GDM1 (cell line): ENCODE measurements around the gene PRKAR1B.

Source experiments
- DNase-seq: peaks from one replicate; lab custom pipeline; 2025; lab: John Stamatoyannopoulos, UW

The PRKAR1B gene

GRCh38 chr7:572416-573268, 154.4 kb downstream of the PRKAR1B start:
- no peak for DNase-seq

- no peak for DNase-seq
Measured at GRCh38 chr7:571718-572415, 155.2 kb downstream of the PRKAR1B start.

DNA sequence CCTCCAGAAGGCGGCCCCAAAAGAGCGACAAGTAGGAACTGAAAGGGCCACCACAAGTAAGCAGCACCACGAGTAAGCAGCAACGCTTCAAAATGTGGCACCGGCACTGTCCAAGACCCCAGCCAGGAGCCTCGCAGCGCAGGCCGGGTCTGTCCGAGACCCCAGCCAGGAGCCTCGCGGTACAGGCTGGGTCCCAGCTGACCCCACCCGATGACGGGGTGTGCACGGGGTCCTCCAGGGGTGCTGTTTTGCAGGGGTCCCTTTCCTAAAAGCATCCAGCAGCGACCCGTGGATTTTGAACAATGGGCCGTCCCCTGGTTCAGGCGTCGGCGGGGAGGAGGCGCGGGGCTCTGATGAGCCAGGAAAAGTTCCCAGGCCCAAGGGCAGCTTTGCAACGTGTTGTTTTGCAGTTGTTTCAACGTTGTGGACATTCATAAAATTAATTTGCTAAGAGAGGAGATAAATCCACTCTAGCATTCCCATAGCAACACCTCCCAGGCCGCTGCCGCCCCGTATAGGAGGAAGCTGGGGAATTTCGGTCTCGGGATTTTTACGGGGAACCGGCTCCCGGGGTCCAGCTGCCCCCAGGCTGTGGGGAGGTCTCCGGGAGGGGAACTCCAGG, 155.9 kb downstream of the PRKAR1B start:
- DNase-seq, result no peak

- no peak for DNase-seq
Measured at GRCh38 chr7:570801-571070, 156.3 kb downstream of the PRKAR1B start.

DNA sequence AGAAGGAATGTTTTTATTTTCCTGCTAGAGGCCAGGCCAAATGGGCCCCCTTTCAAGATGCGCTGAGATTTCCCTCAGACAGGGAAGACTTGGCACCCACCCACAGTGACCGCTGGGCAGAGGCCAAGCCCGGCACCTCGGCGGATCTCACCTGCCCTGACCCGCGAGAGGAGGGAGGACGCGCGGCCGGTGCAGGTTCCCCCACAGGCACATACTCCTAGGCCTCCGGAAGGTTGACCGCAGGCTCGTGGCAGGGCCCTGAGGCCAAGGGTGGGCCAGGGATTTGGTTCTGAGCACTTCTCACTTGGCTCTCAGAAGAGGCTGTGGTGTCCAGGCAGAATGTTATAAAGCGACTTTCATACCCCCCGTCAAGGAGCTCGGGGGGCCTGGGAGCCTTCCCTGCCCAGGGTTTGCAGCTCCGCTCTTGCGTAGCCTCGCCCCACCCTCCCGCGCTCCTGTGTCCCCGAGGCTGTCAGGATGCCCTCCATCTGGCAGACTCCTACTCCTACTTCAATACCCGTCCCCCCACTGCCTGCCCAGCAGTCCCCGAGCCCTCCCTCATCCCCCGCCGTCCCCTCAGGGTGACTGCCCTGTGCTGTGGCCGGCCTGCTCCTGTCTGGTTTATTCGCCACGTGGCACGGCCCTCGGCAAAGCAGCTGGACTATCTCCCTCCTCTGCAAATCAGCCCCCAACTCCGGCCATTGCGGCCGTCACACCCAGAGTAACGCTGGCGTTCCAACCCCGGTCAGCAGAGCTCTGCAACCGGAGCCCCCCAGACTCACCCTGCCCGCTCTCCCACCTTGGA, 156.9 kb downstream of the PRKAR1B start:
- DNase-seq, result no peak

DNA sequence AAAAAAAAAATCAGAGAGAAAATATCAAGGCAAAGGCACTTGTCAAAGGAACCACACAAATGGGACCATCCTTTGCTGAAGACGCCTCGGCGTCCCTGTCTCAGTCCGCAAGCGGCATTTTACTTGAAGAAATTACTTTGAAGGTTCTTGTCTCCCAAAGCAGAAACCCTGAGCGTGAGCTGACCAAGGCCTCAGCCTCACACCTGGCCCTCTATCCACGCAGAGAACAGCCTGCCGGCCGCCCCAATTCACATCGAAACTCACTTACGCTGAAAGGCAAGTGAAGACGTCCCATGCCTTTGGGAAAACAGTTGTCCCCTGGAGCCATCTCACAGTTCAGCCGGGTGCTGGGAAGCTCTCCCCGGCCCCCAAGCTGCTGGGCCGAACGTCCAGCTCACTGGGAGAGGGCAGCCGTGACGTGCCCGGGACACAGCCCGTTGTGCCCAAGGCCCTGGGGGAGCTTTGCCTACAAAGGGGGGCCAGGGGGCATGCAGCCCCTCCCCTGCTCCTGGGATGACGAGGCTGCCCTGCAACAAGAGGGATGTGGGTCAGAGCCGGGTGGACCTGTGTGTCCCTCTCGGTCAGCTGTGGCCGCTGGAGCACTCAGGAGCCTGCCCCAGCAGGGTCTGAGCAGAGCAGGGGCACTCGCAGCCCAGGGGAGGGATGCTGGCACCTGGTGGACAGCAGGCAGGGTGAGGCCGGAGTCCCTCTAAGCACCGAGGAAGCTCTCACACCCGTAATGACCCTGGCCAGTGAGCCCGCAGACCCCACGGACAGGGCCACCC, 157.8 kb downstream of the PRKAR1B start:
- no peak for DNase-seq

DNA sequence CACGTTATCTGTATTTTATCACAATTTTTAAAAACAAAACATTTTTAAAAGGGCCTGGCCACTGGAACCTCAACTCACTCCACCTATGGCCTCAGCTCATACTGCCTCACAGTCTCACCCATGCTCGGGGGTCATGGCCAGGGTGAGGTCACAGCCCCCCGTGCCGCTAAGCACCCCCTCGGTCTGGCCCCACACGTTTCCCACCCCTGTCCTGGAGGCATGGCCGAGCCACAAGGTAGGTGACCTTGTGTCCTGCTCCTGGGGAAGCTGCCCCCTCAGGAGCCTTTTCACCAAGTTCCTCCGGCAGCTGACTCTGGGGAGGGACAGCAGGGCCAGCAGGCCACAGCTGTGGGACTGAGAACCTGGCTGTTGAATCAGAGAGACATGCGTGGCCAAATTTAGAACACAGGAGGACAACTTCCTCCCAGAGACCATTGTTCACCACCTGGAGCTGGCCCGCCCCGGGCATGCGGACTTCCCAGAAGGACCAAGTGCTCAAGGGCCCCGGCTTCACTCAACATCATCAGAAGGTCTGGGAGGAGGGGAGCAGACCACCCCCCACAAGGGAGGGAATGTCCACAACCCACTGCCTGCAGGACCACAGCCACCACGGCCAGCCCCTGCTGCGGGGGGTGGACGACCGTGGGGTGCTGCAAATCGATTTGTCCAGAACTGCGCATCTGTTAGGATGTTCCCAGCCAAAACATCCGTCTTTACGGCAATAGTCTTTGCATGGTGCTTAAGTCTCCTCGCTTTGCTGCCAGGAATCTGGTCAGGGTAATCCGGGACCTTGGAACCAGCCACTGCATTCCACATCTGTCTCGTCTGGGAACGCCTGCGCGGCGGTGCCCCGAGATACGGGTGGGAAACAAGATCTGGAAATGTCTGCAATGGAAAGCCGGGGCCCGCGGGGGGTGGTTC, 158.8 kb downstream of the PRKAR1B start:
- no peak for DNase-seq

DNA sequence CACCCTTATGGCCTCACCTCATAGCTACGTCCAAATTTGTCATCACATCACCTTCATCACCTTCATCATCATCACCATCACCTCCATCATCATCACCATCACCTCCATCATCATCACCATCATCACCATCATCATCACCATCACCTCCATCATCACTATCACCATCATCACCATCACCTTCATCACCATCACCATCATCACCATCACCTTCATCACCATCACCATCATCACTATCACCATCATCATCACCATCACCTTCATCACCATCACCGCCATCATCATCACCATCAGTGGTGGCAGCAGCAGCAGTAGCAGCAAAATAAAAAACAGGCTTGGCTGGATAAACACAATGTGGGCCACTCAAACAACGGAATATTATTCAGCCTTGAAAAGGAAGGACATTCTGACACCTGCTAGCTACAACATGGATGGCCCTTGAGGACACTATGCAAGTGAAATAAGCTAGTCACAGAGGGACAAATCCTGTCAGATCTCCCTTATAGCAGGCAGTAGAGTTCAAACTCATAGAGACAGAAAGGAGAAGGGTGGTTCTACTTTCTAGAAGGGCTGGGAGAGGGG, 159.7 kb downstream of the PRKAR1B start:
- no peak for DNase-seq

- no peak for DNase-seq
Measured at GRCh38 chr7:566100-566499, 161.0 kb downstream of the PRKAR1B start.

DNA sequence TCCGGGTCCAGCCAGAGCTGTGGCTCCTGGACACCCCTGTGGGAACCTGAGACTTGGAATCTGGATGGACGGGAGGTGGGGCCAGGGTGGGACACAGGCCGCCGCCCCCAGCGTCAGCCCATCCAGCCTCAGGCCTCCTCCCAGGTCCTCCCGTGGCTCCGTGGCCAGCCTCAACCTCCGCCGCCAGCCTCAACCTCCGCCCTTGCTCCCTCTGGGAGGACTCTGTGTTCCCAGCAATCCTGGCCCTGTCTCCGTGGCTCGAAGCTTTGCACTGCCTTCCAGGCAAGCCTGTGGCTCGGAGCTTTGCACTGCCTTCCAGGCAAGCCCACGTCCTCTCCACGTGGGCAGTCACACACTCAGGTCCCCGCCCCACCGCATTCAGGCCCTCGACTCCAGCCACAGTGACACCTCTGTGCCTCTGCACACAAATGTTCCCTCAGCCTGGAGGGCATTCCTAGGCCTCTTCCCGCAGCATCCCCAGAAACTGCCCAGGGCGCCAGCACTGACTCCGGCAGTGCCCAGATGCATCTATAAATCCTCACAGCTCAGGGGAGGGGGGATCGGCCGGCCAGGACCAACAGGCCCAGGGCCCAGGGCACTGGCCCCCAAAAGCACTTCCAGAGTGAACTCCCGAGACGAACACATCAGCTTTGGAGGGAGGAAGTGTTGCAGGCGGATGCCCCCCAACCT, 162.8 kb downstream of the PRKAR1B start:
- no peak for DNase-seq

DNA sequence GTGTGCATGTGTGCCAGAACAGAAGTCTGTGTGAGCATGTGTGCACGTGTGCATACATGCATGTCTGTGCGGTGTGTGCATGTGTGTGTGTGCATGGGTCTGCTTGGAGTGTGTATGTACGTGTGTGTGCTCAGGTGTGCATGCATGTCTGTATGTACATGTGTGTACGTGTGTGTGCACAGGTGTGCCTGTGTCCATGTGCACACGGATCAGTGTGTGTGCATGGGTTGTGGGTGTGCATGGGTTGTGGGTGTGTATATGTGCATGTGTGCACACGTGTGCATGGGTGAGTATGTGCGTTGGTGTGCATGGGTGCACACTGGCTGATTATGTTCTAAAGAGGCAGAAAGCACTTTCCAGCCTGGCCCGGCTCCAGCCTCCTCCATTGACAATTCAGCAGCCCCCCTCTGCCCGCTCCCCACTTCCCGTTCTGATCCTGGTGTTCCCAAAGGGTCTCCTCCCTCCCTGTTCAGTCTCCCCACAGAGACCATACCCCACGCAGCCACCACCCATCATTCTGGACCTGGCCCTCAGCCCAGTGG, 163.4 kb downstream of the PRKAR1B start:
- no peak for DNase-seq

- no peak for DNase-seq
Measured at GRCh38 chr7:562789-563628, 164.1 kb downstream of the PRKAR1B start.

DNA sequence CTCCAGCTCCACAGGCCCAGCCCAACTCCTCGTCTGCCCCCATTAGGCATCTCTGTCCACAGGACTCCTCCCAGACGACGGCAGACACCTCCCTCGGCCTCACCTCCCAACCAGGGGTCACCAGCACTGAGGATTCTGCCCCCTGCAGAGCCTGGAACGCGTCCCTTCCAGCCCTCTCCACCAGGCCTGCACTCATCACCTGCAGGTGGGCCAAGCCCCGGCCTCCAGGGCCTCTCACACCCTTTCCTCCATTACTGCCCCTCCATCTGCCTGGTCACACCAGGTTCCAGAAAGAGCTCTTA, 164.8 kb downstream of the PRKAR1B start:
- DNase-seq, result no peak

DNA sequence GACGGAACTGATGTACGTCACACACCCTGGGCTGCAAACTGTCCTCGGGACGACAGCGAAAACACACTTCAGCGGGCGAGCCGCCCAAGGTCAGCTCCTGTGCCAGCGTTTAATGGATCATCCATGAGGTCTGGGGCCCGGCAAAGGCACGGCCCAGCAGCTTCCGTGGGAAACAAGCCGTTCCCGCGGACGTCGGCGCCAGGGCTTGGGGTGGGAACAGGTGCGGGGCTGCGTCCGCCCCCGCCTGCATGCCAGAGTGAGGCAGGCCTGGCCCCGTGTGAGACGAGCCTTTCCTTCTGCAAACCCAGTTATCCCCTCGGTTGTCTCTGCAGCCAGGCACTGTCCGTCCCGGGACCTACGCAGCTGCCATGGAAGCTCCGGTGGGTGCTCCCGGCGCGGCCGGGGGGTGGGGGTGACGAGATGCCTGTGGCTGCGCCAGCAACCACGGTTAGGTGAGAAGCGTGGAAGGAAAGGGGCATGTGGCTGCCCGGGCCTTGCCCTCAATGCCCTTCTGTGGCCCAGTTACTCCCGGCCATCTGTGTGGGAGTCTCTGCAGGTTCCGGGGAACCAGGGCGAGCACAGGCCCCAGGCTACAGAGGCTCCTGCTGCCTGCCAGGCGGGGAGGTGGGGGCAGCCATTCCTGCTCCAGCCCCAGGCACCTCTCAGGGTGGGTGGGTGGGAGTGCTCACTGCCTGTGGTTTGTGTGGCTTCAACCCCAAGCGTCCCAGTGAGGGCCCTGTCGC, 165.3 kb downstream of the PRKAR1B start:
- no peak for DNase-seq

DNA sequence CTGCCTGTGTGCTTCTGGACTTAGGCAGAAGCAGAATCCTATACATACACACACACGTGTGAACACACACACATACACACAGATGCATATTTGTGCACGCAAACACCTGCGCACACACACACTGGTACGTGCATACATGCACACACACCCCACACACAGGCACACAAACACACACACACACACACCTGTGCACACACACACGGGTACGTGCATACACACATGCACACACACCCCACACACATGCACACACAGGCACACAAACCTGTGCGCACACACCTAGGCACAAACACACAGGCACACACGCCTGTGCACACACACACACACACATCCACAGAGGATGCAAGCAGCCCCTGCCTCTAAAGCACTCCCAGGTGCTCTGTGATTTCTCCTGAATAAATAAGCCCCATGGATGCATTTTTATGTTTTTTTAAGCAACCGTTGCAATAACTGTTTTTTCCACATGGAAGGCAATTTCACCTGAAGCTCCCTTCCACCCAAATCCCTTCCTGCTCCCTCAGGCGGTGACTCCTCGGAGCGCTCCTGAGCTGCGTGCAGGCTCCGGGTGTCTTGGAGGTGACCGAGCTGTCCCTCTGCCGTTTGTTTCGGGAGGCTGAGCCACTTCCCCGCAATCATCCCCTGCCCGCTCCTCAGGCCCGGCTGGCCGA, 166.0 kb downstream of the PRKAR1B start:
- DNase-seq, result no peak

GRCh38 chr7:559396-559705, 167.7 kb downstream of the PRKAR1B start:
- no peak for DNase-seq

DNA sequence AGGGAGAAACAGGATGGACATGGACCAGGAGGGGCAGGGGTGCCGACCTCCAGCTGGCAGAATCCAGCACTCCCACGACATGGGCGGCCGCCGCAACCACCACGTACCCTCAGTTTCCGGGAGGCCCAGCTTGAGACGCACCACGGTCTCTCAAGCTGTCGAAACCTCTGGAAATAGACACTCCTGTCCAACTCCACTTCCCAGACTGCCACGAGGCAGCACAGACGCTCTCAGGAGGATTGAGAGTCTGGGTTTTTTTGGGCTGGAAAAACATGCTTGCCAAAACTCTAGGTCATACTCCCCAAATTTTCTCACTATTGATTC, 169.6 kb downstream of the PRKAR1B start:
- DNase-seq, result no peak
